GM12865 (cell line): Measurements from ENCODE around the gene OR13C9.
"Not testable (repeated sequence)": the region's sequence is repeated elsewhere in the genome, so short reads cannot be mapped to it uniquely, and the experiment has no call there.

ENCODE experiments used
- DNase-seq: peaks from one replicate; pipeline ENCODE4 v3.0.0; 2010; ENCODE audit warnings: low read depth
- H3K4me3 ChIP-seq: 2 replicates; pipeline ENCODE4 v1.5.1; 2011; ENCODE audit warnings: mild to moderate bottlenecking, low read depth, low read length, control low read depth
- CTCF ChIP-seq: IDR thresholded peaks from 2 replicates; pipeline ENCODE4 v1.5.1; 2011; ENCODE audit warnings: low read length, control low read depth, low read depth, inconsistent platforms; ENCODE audit not compliant: insufficient read depth; ENCODE audit errors: missing control alignments

OR13C9 gene

GRCh38 chr9:104618104-104618503, at the start of gene OR13C9:
Gene OR13C9, minus strand, starts transcription at chr9:104618204. Its CDS starts 0 bp downstream, at chr9:104618204.
- TF ChIP-seq CTCF, result no peak
- DNase-seq, result no peak
- no peak within 1 kb of the TSS for H3K4me3 ChIP-seq

- DNase-seq, result no peak
Observed at GRCh38 chr9:104658496-104659195, 40.6 kb upstream of the OR13C9 start.

GRCh38 chr9:104635456-104635855, 17.5 kb upstream of the OR13C9 start:
- no peak for DNase-seq
- H3K4me3 ChIP-seq, result no peak overlapping the region
- no peak for TF ChIP-seq CTCF

More at GRCh38 chr9:104658496-104659195, 40.6 kb upstream of the OR13C9 start:
- no peak for TF ChIP-seq CTCF
- no peak overlapping the region for H3K4me3 ChIP-seq

GRCh38 chr9:104633976-104634520, 16.0 kb upstream of the OR13C9 start:
- no peak overlapping the region for H3K4me3 ChIP-seq
- TF ChIP-seq CTCF, result no peak
- no peak for DNase-seq

- DNase-seq, H3K4me3 ChIP-seq: not testable (repeated sequence)
Observed at GRCh38 chr9:104625964-104626363, 8.0 kb upstream of the OR13C9 start.

GRCh38 chr9:104617418-104617817, 586 bp downstream of the OR13C9 start:
- no peak for DNase-seq
- H3K4me3 ChIP-seq, result no peak overlapping the region
- no peak for TF ChIP-seq CTCF

- no peak for DNase-seq
- no peak overlapping the region for H3K4me3 ChIP-seq
- no peak for TF ChIP-seq CTCF
Observed at GRCh38 chr9:104611213-104611612, 6.8 kb downstream of the OR13C9 start.
